ENCODE measurements around the gene PDE11A.

DNA sequence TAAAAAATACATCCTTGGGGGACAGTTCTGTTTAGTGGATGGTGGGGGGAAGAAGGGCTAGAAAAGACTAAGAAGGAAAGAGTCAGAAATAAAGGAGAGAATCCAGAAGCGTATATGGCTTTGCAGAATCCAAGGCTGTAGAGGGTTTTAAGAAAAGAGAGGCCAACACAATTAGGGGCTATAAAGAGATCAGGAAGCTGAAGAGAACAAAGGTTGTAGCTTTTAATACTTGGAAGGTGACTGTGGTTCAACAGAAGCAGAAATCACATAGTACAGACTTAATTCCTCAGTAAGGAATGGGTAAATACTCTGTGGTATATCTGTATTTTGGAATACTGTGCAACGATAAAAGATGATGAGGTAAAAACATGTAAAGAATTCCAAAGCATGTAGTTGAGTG, 393.6 kb downstream of the PDE11A start:
- TF ChIP-seq SP1 (IDR thresholded peaks at IDR 0.05; ENCODE audit: low read depth) (no peak), TCF7L2 (IDR thresholded peaks at IDR 0.05; ENCODE audit: borderline replicate concordance, extremely low read depth, insufficient read depth, insufficient read length) (no peak), SRF (IDR thresholded peaks at IDR 0.05; ENCODE audit: low read depth) (no peak), JUND (IDR thresholded peaks at IDR 0.05) (no peak), EZH2 (IDR thresholded peaks at IDR 0.05) (no peak), RAD21 (IDR thresholded peaks at IDR 0.05; ENCODE audit: low read depth) (no peak), POLR2A (IDR thresholded peaks at IDR 0.05; ENCODE audit: borderline replicate concordance, extremely low read depth, insufficient read depth, insufficient read length) (no peak), POLR2AphosphoS5 (IDR thresholded peaks at IDR 0.05; ENCODE audit: low read depth, low read length) (no peak)
- TF ChIP-seq, protein P1, sequence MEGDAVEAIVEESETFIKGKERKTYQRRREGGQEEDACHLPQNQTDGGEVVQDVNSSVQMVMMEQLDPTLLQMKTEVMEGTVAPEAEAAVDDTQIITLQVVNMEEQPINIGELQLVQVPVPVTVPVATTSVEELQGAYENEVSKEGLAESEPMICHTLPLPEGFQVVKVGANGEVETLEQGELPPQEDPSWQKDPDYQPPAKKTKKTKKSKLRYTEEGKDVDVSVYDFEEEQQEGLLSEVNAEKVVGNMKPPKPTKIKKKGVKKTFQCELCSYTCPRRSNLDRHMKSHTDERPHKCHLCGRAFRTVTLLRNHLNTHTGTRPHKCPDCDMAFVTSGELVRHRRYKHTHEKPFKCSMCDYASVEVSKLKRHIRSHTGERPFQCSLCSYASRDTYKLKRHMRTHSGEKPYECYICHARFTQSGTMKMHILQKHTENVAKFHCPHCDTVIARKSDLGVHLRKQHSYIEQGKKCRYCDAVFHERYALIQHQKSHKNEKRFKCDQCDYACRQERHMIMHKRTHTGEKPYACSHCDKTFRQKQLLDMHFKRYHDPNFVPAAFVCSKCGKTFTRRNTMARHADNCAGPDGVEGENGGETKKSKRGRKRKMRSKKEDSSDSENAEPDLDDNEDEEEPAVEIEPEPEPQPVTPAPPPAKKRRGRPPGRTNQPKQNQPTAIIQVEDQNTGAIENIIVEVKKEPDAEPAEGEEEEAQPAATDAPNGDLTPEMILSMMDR (IDR thresholded peaks at IDR 0.05 in 2 of 3, conservative IDR thresholded peaks at IDR 0.05 in 1 of 3; ENCODE audit: borderline replicate concordance in 1 of 3, insufficient read depth in 1 of 3, low read depth in 2 of 3, low read length in 2 of 3): no peak
